Measurements from ENCODE around the gene LEMD2. TPM values are rescaled to one million over a fixed set of nuclear protein-coding genes. Genes with fewer than 3 reads are reported as not detected.

The LEMD2 gene
- total RNA-seq, 4 donors from 2014 or later: 36.4 to 65.3 (median 55.4) TPM

- no peak for DNase-seq (ENCODE audit: extremely low spot score)
- Histone ChIP-seq H3K9me3 (no peaks in the 10 kb centered on the region), H3K4me1 (peaks cover 4 to 14% (median 5%) of the 10 kb centered on the region in 4 donors), H3K27ac (replicated peaks in 1 of 4) (no peak overlapping the region), H3K4me3 (no peak overlapping the region), H3K27me3 (peaks cover 0 to 3% (median 1%) of the 10 kb centered on the region in 4 donors), H3K36me3 (no peaks in the 10 kb centered on the region)
- intact Hi-C loops (cut with DNase I): no loop called here
- TF ChIP-seq POLR2AphosphoS5 (IDR thresholded peaks at IDR 0.05) (no peak), POLR2A (IDR thresholded peaks at IDR 0.05; ENCODE audit: low read depth) (no peak)
- WGBS: 87% methylated on average over 9 of the region's 9 CpGs
Observed at GRCh38 chr6:33759887-33760629, 28.9 kb downstream of the LEMD2 start.

- Histone ChIP-seq H3K27me3 (peaks cover 0 to 8% (median 1%) of the 10 kb centered on the region in 4 donors), H3K36me3 (no peaks in the 10 kb centered on the region), H3K9me3 (no peaks in the 10 kb centered on the region), H3K4me1 (peaks cover 4 to 14% (median 5%) of the 10 kb centered on the region in 4 donors), H3K4me3 (no peak overlapping the region), H3K27ac (replicated peaks in 1 of 4) (no peak overlapping the region)
- no peak for DNase-seq (ENCODE audit: extremely low spot score)
- TF ChIP-seq CTCF (IDR thresholded peaks at IDR 0.05) (no peak), POLR2AphosphoS5 (IDR thresholded peaks at IDR 0.05) (no peak)
- WGBS: 50% methylated on average over 7 of the region's 7 CpGs
- intact Hi-C loops (cut with DNase I): no loop called here
Observed at GRCh38 chr6:33758815-33759216, 30.1 kb downstream of the LEMD2 start.

- H3K27ac ChIP-seq (replicated peaks in 1 of 4): no peak overlapping the region
- no peak for DNase-seq (ENCODE audit: extremely low spot score)
- H3K27me3 ChIP-seq: peaks cover 0 to 8% (median 1%) of the 10 kb centered on the region in 4 donors
- no peaks in the 10 kb centered on the region for H3K36me3 ChIP-seq
- H3K4me3 ChIP-seq: no peak overlapping the region
- WGBS: 83% methylated on average over 10 of the region's 10 CpGs
- H3K9me3 ChIP-seq: no peaks in the 10 kb centered on the region
- TF ChIP-seq EP300 (IDR thresholded peaks at IDR 0.05) (no peak), CTCF (IDR thresholded peaks at IDR 0.05) (no peak), POLR2A (IDR thresholded peaks at IDR 0.05; ENCODE audit: low read depth) (no peak), POLR2AphosphoS5 (IDR thresholded peaks at IDR 0.05) (no peak)
- intact Hi-C loops (cut with DNase I): no loop called here
- peaks cover 4 to 14% (median 5%) of the 10 kb centered on the region in 4 donors for H3K4me1 ChIP-seq
Observed at GRCh38 chr6:33757906-33758305, 31.0 kb downstream of the LEMD2 start.

- WGBS: 72% methylated on average over 3 of the region's 3 CpGs
Observed at GRCh38 chr6:33757113-33757512, 31.8 kb downstream of the LEMD2 start.

More at GRCh38 chr6:33757113-33757512, 31.8 kb downstream of the LEMD2 start:
- Histone ChIP-seq H3K4me1 (peaks cover 4 to 14% (median 5%) of the 10 kb centered on the region in 4 donors), H3K9me3 (no peaks in the 10 kb centered on the region), H3K27ac (replicated peaks in 1 of 4) (no peak overlapping the region), H3K36me3 (no peaks in the 10 kb centered on the region), H3K4me3 (no peak overlapping the region), H3K27me3 (peaks cover 0 to 6% (median 1%) of the 10 kb centered on the region in 4 donors)
- DNase-seq (ENCODE audit: extremely low spot score): no peak
- TF ChIP-seq POLR2A (IDR thresholded peaks at IDR 0.05; ENCODE audit: low read depth): no peak
- no peak for TF ChIP-seq CTCF (IDR thresholded peaks at IDR 0.05)
- no peak for TF ChIP-seq POLR2AphosphoS5 (IDR thresholded peaks at IDR 0.05)
- no peak for TF ChIP-seq EP300 (IDR thresholded peaks at IDR 0.05)
- intact Hi-C loops (cut with DNase I): no loop called here

All from esophagus muscularis mucosa (tissue), 4 donors.